Measurements from ENCODE around the gene HBB.

- TF ChIP-seq CTCF (IDR thresholded peaks at IDR 0.05; ENCODE audit: low read length) = no peak
- TF ChIP-seq EZH2phosphoT487 (IDR thresholded peaks at IDR 0.05; ENCODE audit: low read length) = no peak
- no peak for TF ChIP-seq EZH2 (optimal IDR thresholded peaks at IDR 0.05; ENCODE audit: low read depth, low read length)
These were observed 5.3 kb upstream of the HBB start for GRCh38 chr11:5232176-5232575.

All from MM.1S (cell line).